PC-3 (cell line): ENCODE data around the gene SCARB1. TPM values are rescaled to one million over a fixed set of nuclear protein-coding genes. Genes with fewer than 3 reads are reported as not detected.
A peak's percentile ranks its signal among the peaks of the same experiment; 100 is the strongest.

Experiments
- ATAC-seq: fragments of 200-7000 bp; cut with Tn5 transposase; 2 replicates; pipeline ENCODE4 v1.9.1; 2020; ENCODE audit warnings: mild to moderate bottlenecking, moderate library complexity
- BruUV-seq: library from RNA; stranded (reverse); fragments of 400-500 nt; replicated peaks from 2 replicates; lab custom pipeline; 2021; lab: Mats Ljungman, UMichigan
- CTCF ChIA-PET: fragments of 300-600 bp; sonication (Branson Sonifier 250); formaldehyde crosslinking; loops from one replicate; lab custom pipeline; 2022; ENCODE audit warnings: antibody characterized with exemption; lab: Charles Lee
- POLR2A ChIA-PET: fragments of 300-600 bp; sonication (Branson Sonifier 250); formaldehyde crosslinking; loops from one replicate; lab custom pipeline; 2022; ENCODE audit warnings: antibody characterized with exemption; ENCODE audit not compliant: unreplicated experiment; lab: Charles Lee
- DNase-seq: peaks from one replicate; pipeline ENCODE4 v3.0.0-alpha.2; 2015
- H2AFZ ChIP-seq: fragments of 300-600 bp; sonication (generic); 2 replicates; pipeline ENCODE4 v1.6.0; 2016; ENCODE audit warnings: antibody characterized with exemption, low read length
- H3F3A ChIP-seq: fragments of 300-600 bp; sonication (generic); one replicate; pipeline ENCODE4 v1.6.0; 2017; ENCODE audit warnings: antibody characterized with exemption, low read length, control low read depth, mild to moderate bottlenecking; ENCODE audit not compliant: unreplicated experiment
- H3K27ac ChIP-seq: fragments of 300-600 bp; sonication (generic); 2 replicates; pipeline ENCODE4 v1.5.1; 2016; ENCODE audit warnings: mild to moderate bottlenecking, low read length
- H3K27me3 ChIP-seq: fragments of 300-600 bp; sonication (generic); 2 replicates; pipeline ENCODE4 v1.6.1; 2016; ENCODE audit warnings: low read length, mixed read lengths
- H3K36me3 ChIP-seq: fragments of 300-600 bp; sonication (generic); 2 replicates; pipeline ENCODE4 v1.6.1; 2016; ENCODE audit warnings: low read depth, mixed run types, low read length, mixed read lengths
- H3K4me1 ChIP-seq: fragments of 300-600 bp; sonication (generic); 2 replicates; pipeline ENCODE4 v1.5.1; 2016; ENCODE audit warnings: low read length; ENCODE audit not compliant: insufficient read depth
- H3K4me2 ChIP-seq: fragments of 300-600 bp; sonication (generic); 2 replicates; pipeline ENCODE4 v1.6.0; 2016; ENCODE audit warnings: low read length
- H3K4me3 ChIP-seq: fragments of 300-600 bp; sonication (generic); 2 replicates; pipeline ENCODE4 v1.5.1; 2016; ENCODE audit warnings: mild to moderate bottlenecking, low read length, mixed read lengths
- H3K79me2 ChIP-seq: fragments of 300-600 bp; sonication (generic); 2 replicates; pipeline ENCODE4 v1.6.1; 2017; ENCODE audit warnings: low read length, mixed read lengths
- H3K9ac ChIP-seq: fragments of 300-600 bp; sonication (generic); 2 replicates; pipeline ENCODE4 v1.6.0; 2016; ENCODE audit warnings: mild to moderate bottlenecking, low read length
- H3K9me2 ChIP-seq: fragments of 300-600 bp; sonication (generic); replicated peaks from 2 replicates; pipeline ENCODE4 v1.6.1; 2016; ENCODE audit warnings: mixed run types, low read length, mixed read lengths
- H3K9me3 ChIP-seq: fragments of 300-600 bp; sonication (generic); 2 replicates; pipeline ENCODE4 v1.6.1; 2016; ENCODE audit warnings: low read length, mixed read lengths
- H4K20me1 ChIP-seq: fragments of 300-600 bp; sonication (generic); 2 replicates; pipeline ENCODE4 v1.6.1; 2016; ENCODE audit warnings: low read length, mixed read lengths
- EZH2 ChIP-seq: fragments of 300-600 bp; sonication (generic); IDR thresholded peaks from one replicate; pipeline ENCODE4 v1.6.1; 2017; ENCODE audit warnings: antibody characterized with exemption, mild to moderate bottlenecking, low read length; ENCODE audit not compliant: unreplicated experiment
- EZH2phosphoT487 ChIP-seq: fragments of 300-600 bp; sonication (generic); IDR thresholded peaks from 2 replicates; pipeline ENCODE4 v1.6.1; 2018; ENCODE audit warnings: mild to moderate bottlenecking, antibody characterized with exemption, low read length, borderline replicate concordance
- intact Hi-C: fragments of 100-400 bp; cut with micrococcal nuclease; formaldehyde crosslinking; loops from 2 replicates; pipeline ENCODE4 v1.9.0; 2023
- total RNA-seq: library from RNA; depleted of rRNA; stranded (reverse); fragments of >200 nt; gene quantifications from 2 replicates; pipeline ENCODE4 v1.2.3, GENCODE V29; 2014
- TF ChIP-seq, protein P1 (sequence below): fragments of 300-600 bp; sonication (generic); conservative IDR thresholded peaks from 2 replicates; pipeline ENCODE4 v1.5.1; 2017; ENCODE audit warnings: antibody characterized with exemption, low read depth, mild to moderate bottlenecking, low read length

SCARB1 gene
- total RNA-seq, 1 experiment from 2014 or later: 79.1 TPM

- Histone ChIP-seq H3K9ac (peak overlapping the region; percentile 46), H3K4me3 (peak overlapping the region; percentile 23; the same call in 1 of the 2 replicates), H3K9me3 (no peaks in the 10 kb centered on the region), H3K9me2 (no peaks in the 10 kb centered on the region), H3K27ac (peak overlapping the region; percentile 87), H3K4me1 (peaks cover 38% of the 10 kb centered on the region), H3K27me3 (no peaks in the 10 kb centered on the region), H3F3A (no peaks in the 10 kb centered on the region), H2AFZ (peak overlapping the region; percentile 40), H3K36me3 (no peaks in the 10 kb centered on the region), H3K79me2 (peaks cover 77% of the 10 kb centered on the region), H3K4me2 (peak overlapping the region; percentile 77), H4K20me1 (no peaks in the 10 kb centered on the region)
- TF ChIP-seq, protein P1, sequence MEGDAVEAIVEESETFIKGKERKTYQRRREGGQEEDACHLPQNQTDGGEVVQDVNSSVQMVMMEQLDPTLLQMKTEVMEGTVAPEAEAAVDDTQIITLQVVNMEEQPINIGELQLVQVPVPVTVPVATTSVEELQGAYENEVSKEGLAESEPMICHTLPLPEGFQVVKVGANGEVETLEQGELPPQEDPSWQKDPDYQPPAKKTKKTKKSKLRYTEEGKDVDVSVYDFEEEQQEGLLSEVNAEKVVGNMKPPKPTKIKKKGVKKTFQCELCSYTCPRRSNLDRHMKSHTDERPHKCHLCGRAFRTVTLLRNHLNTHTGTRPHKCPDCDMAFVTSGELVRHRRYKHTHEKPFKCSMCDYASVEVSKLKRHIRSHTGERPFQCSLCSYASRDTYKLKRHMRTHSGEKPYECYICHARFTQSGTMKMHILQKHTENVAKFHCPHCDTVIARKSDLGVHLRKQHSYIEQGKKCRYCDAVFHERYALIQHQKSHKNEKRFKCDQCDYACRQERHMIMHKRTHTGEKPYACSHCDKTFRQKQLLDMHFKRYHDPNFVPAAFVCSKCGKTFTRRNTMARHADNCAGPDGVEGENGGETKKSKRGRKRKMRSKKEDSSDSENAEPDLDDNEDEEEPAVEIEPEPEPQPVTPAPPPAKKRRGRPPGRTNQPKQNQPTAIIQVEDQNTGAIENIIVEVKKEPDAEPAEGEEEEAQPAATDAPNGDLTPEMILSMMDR: no peak
- TF ChIP-seq EZH2phosphoT487 (no peak), EZH2 (no peak)
- intact Hi-C loops: loop anchor here (1.0 kb wide), 2 partner anchors 25 to 68 kb away; partner anchors contain the start of gene SCARB1
- ATAC-seq (peak; percentile 93), DNase-seq (peak; percentile 100)
- POLR2A ChIA-PET: interaction anchor here (0.5 to 1.4 kb wide), 4 partner anchors 73 to 320 kb away, joined by 3 to 5 read pairs (median 4); no protein-coding TSS in a partner anchor
- CTCF ChIA-PET: interaction anchor here (0.6 to 1.9 kb wide), 9 partner anchors 11 to 1752 kb away, joined by 3 to 9 read pairs (median 4); partner anchors contain the start of gene UBC
- TSS peak; percentile 60 for BruUV-seq
Measured at GRCh38 chr12:124837958-124838803, 25.5 kb downstream of the SCARB1 start.

DNA sequence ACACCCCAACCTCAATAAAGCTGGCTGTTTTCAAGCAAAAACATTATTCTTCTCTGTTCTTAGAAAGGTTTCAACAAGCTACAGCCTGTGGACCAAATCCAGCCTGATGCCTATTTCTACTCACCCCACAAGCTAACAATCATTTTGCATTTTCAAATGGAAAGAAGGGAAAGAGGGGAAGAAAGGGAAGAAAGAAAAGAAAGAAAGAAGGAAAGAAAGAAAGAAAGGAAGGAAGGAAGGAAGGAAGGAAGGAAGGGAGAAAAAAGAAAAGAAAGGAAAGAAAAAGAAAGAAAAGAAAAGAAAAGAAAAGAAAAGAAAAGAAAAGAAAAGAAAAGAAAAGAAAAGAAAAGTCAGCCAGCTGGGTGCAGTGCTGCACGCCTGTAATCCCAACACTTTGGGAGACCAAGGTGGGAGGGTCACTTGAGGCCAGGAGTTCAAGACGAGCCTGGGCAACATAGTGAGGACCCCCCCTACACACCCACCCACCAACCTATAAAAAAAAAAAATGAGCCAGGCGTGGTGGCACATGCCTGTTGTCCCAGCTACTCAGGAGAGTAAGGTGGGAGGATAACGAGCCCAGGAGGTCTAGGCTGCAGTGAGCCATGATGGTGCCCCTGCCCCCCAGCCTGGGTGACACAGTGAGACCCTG, 26.3 kb downstream of the SCARB1 start:
- intact Hi-C loops: no loop called here
- Histone ChIP-seq H3K27ac (peak overlapping the region; percentile 87), H3K9me3 (no peaks in the 10 kb centered on the region), H3K9ac (peak overlapping the region; percentile 46), H3K9me2 (no peaks in the 10 kb centered on the region), H3K79me2 (peaks cover 74% of the 10 kb centered on the region), H2AFZ (no peak overlapping the region), H3K4me3 (no peak overlapping the region), H3K27me3 (no peaks in the 10 kb centered on the region), H3F3A (no peaks in the 10 kb centered on the region), H3K36me3 (no peaks in the 10 kb centered on the region), H3K4me1 (peaks cover 38% of the 10 kb centered on the region), H4K20me1 (no peaks in the 10 kb centered on the region), H3K4me2 (peak overlapping the region; percentile 77)
- CTCF ChIA-PET: interaction anchor here (0.6 to 1.9 kb wide), 5 partner anchors 10 to 1752 kb away, joined by 3 to 9 read pairs (median 5); partner anchors contain the start of gene UBC
- no TSS peak for BruUV-seq
- DNase-seq (no peak), ATAC-seq (no peak)
- TF ChIP-seq EZH2phosphoT487 (no peak), EZH2 (no peak)
- TF ChIP-seq, protein P1: no peak
- POLR2A ChIA-PET: interaction anchor here (0.5 to 1.4 kb wide), 2 partner anchors 79 to 320 kb away, joined by 3 to 5 read pairs; no protein-coding TSS in a partner anchor
